WI38 (cell line): ENCODE results near the gene UVRAG.

ENCODE experiments used
- H3K4me3 ChIP-seq: 2 replicates; pipeline ENCODE4 v1.5.1; 2011; ENCODE audit warnings: low read depth, mild to moderate bottlenecking, control low read depth, low read length
- TF ChIP-seq, protein P1 (sequence below): IDR thresholded peaks from 2 replicates; pipeline ENCODE4 v1.5.1; 2012; ENCODE audit warnings: low read depth, mild to moderate bottlenecking, control low read depth, low read length

UVRAG gene

DNA sequence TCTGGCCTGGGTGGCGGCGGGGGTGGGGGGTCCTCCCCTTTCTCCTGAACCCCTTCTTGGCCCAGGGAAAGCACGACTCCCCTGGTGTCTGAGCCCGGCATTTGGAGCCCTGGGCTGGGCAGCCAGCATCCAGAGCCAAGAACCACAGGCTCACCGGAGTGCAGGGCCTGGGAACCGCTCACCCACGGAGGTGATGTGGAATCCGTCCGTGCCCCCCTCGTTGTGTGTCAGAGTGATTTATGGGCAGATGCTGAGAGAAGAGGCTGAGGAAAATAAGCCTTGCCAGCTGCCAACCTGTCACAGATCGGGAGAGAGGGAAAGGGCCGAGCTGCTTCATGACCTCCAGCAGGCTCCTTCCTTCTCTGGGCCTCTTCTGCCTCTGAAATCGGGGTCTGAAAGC is 357.6 kb downstream of the UVRAG start:
- no peak overlapping the region for H3K4me3 ChIP-seq
- TF ChIP-seq, protein P1, sequence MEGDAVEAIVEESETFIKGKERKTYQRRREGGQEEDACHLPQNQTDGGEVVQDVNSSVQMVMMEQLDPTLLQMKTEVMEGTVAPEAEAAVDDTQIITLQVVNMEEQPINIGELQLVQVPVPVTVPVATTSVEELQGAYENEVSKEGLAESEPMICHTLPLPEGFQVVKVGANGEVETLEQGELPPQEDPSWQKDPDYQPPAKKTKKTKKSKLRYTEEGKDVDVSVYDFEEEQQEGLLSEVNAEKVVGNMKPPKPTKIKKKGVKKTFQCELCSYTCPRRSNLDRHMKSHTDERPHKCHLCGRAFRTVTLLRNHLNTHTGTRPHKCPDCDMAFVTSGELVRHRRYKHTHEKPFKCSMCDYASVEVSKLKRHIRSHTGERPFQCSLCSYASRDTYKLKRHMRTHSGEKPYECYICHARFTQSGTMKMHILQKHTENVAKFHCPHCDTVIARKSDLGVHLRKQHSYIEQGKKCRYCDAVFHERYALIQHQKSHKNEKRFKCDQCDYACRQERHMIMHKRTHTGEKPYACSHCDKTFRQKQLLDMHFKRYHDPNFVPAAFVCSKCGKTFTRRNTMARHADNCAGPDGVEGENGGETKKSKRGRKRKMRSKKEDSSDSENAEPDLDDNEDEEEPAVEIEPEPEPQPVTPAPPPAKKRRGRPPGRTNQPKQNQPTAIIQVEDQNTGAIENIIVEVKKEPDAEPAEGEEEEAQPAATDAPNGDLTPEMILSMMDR, result no peak

DNA sequence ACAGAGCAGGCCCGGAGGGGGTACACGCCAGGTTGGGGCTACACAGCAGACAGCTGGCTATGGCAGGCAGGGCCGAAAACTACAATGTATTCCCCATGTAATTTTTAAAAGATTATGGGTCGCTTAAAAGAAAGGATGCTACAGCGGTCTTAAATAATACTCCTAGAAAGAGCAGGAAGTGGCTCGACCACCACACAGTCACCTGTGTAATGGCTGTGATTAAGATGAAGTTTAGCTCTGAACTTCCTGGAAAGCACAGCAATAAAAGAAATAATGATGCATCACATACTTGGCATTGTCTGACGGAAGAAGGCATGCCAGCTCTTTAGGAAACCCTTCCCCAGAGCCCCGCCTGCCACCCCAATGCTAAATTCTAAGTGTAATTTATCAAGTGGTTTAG is 358.7 kb downstream of the UVRAG start:
- TF ChIP-seq, protein P1, result no peak
- no peak overlapping the region for H3K4me3 ChIP-seq

DNA sequence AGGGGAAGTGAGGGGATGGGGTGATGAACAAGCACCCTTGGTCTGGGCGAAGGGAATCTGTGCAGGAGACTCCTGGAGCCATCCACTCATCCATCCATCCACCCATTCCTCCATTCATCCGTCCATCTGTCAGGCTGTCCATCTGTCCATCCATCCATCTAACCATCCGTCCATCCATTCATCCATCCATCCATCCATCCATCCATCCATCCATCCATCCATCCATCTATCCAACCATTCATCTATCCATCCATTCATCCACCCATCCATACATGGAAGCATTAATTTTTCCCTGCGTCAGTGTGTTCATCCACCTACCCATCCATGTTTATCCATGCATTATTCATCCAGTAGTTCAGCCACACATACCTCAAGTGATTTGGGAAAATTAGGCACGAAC is 359.3 kb downstream of the UVRAG start:
- no peak overlapping the region for H3K4me3 ChIP-seq

DNA sequence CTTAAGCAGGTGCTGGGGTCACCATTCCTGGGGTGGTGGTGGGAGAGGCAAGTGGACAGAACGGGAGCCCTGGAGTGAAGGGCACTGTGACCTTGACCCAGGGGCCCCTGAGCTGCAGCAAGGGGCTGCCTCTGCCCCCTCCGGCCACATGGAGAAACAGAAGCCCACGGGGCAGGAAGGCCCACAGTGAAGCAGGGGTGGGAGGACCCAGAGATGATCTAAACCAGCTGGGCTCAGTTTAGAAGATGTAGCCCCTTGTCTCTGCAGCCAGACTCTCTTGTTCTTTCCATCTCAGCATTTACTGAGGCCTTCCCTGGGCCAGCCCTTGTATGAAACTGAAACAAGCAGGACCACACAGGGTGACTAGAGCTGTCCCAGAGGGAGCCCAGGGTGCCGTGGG is 360.8 kb downstream of the UVRAG start:
- TF ChIP-seq, protein P1, result no peak
- H3K4me3 ChIP-seq, result no peak overlapping the region

More for the DNA sequence above, 359.3 kb downstream of the UVRAG start:
- TF ChIP-seq, protein P1, result no peak

DNA sequence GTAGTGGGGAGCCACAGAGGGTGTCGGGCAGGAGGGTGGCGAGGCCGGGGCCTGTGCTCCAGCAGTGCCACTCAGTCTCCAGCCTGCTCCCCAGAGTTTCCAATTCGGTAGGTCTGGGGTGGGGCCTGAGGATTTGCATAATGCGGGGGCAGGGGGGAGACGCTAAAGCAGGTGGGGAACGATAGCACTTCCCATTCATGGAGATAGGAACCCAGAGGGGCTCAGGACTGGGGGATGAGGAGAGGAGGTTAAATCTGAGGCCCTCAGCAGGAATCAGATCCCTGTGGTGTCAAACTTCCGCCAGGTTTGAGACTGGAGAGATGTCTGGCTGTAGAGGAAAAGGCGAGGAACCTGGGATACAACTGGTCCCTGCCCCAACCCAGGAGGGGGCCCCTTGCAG is 361.5 kb downstream of the UVRAG start:
- no peak overlapping the region for H3K4me3 ChIP-seq
- TF ChIP-seq, protein P1, result no peak

DNA sequence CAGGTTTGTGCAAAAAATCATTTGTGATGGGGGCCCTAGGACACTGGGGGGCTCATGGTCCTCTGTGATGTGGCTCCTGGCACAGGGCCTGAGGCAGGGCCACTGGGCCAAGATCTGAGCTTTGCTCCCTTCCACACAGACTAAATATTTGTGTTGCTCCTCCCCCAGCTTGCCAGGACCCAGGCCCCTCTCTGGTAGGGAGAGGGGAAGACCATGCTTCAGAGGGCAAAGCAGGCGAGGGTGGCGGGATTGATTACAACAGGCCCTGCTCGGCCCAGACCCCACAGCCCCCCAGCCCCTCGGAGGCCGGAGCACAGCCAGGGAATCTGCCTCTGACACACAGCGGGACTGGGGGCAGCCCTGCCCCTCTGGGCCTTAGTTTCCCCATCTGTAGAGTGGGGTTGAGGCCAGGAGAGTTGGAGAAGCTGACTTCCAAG is 362.3 kb downstream of the UVRAG start:
- TF ChIP-seq, protein P1, result no peak
- no peak overlapping the region for H3K4me3 ChIP-seq

DNA sequence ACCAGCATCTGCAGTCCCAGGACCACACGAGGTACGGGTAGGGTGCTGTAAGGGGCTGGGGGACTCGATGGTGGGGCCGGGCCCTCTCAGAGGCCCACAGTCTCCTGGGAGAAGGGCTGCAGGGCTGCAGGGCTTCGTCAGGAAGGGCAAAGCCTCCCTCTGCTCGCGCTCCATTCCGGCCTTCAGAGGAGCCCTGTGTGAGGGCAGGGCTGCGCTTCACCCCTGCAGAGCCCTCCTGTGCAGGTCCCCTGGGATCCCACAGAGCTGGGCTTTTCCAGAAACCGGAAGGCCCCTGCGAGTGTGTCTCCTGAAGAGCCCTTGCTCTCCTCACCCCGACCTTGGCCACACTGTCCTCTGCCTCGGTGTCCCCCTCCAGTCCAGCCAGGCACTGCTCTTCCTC is 364.1 kb downstream of the UVRAG start:
- TF ChIP-seq, protein P1, result no peak
- no peak overlapping the region for H3K4me3 ChIP-seq
